Activated CD4-positive, alpha-beta T cell treated with anti-CD3 and anti-CD28 coated beads, Interleukin-2, amount 50 U/mL, for 24 hours (primary cell): Measurements from ENCODE around the gene ACTMAP.
A peak's percentile ranks its signal among the peaks of the same experiment; 100 is the strongest.
"Not testable (repeated sequence)": the region's sequence is repeated elsewhere in the genome, so short reads cannot be mapped to it uniquely, and the experiment has no call there.

ENCODE experiments used
- DNase-seq, 2 donors: peaks; one replicate each; pipeline ENCODE4 v3.0.0-alpha.2; 2020; ENCODE audit warnings: low read depth in 1 of 2, low spot score in 1 of 2

ACTMAP gene

DNA sequence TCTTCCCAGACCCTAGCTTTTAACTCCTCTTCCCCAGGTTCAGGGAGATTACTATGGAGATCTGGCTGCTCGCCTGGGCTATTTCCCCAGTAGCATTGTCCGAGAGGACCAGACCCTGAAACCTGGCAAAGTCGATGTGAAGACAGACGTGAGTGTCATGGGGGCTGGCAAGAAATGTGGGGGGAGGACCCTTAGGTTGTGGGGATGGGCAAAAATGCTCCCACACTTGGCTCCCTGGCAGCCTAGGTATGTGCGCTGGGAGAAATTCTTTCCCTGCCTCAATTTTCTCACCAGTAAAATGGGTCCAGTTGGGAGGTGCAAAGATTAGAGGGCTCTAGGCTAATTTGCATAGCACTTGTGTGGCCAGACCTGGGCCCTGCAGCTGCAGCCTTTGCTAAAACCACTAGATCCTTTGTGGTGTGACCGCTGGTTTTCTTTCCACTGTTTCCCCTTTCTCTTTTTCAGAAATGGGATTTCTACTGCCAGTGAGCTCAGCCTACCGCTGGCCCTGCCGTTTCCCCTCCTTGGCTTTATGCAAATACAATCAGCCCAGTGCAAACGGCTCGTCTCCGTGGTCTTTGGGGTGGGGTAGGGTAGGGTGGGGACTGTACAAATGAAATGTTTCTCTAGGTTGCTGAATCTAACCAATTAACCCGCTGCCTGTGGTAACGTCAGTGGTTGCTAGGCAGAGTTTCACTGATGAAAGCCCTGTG is 26.8 kb upstream of the ACTMAP start:
- DNase-seq, result peak; percentile 71 to 89

DNA sequence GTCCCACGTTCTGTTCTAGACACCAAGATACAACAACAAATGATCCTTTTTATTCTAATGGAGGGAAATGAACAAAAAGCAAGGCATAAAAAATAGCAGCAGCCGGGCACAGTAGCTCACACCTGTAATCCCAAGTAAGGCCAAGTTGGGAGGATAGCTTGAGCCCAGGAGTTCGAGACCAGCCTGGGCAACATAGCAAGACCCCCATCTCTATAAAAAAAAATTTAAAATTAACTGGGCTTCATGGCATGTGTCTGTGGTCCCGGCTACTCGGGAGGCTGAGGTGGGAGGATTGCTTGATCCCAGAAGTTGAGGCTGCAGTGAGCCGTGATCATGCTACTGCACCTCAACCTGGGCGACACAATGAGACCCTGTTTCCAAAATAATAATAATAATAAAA is 26.1 kb upstream of the ACTMAP start:
- no peak for DNase-seq

DNA sequence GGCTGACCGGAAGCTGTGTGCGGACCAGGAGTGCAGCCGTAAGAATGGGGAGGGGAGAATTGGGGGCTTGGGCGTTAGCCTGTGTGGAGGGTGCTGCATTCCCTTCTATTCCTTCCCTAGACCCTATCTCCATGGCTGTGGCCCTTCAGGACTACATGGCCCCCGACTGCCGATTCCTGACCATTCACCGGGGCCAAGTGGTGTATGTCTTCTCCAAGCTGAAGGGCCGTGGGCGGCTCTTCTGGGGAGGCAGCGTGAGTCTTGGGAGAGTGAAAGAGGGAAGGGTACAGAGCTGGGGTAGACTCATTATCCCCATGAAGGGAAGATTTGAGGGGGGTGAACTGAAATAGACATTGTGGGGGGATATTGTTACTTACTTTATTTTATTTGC is 25.4 kb upstream of the ACTMAP start:
- no peak for DNase-seq

DNA sequence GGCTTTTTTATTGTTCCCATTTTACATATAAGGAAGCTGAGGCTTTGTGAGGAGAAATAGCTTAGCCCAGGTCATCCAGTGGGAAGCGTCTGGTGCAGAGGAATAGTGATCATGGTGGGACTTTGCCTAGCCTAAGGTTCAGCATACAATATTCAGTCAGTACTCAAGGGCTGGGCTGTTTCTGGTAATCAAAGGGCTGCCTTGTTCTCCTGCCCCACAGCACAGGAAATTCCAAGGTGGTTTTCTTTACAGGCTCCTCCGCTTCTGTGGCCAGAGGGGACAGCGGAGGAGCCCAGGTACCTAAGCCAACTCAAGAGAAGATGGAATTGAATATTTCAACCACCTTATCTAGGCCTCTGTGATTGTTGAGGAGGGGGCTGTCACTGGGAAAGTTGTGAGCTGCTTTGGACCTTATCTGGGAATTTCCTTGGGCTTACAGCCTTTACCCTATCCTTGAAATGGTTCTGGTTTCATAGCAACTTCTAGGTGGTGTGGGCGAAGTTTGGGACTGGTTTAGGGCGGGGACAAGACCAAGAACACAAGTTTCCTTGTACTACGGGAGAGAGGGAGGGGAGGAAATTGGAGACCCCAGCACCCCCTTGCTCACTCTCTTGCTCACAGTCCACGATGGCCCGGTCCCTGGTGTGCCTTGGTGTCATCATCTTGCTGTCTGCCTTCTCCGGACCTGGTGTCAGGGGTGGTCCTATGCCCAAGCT is 24.8 kb upstream of the ACTMAP start, which contains the start of gene MIA:
MIA (plus strand) TSS at position 606 of the 716 bp plus-strand sequence; CDS start at position 628, 22 bp downstream.
- no peak for DNase-seq

DNA sequence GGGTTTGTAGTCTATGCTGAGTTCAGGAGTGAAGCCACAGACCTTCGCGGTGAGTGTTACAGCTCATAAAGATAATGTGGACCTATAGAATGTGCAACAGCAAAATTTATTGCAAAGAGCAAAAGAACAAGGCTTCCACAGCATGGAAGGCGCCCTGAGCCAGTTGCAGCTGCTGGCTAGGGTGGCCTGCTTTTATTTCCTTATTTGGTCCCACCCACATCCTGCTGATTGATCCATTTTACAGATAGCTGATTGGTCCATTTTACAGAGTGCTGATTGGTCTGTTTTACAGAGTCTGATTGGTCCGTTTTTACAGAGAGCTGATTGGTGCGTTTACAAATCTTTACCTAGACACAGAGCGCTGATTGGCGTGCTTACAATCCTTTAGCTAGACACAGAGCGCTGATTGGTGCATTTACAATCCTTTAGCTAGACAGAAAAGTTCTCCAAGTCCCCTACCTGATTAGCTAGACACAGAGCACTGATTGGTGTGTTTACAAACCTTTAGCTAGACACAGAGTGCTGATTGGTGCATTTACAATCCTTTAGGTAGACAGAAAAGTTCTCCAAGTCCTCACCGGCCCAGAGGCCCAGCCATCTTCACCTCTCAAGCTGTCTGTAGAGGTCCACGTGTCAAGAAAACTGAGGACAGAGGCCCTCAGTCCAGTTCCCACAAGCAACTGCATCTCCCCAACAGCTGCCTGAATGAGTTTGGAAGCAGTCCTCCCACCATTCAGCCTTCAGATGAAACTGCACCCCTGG is 21.0 kb upstream of the ACTMAP start:
- not testable (repeated sequence) for DNase-seq

DNA sequence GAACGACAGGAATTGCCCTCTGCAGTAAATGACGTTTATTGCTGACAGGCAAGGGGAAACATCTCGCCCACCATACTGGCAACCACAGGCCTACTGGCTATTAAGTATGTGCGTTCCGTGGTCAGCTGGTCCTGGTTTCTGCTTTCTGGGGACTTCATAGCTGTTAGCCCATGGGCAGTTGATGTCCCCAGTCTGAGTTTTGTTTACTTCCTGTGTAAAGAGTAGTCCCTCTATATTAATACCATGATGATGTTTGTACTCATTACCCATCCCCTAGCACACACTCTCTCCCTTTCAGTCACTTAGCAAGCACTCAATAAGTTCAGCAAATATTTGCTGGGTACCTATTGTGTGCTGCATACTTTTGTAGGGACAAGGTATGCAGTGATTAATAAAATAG is 18.6 kb upstream of the ACTMAP start:
- DNase-seq, result no peak

DNA sequence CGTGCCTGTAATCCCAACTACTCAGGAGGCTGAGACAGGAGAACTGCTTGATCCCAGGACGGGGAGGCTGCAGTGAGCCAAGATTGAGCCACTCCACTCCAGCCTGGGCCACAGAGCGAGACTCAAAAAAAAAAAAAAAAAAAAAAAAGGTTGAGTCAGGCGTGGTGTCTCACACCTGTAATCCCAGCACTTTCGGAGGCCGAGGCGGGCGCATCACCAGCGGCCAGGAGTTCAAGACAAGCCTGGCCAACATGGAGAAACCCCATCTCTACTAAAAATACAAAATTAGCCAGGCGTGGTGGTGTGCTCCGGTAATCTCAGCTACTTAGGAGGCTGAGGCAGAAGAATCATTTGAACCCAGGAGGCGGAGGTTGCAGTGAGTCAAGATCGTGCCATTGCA is 16.1 kb upstream of the ACTMAP start:
- DNase-seq, result not testable (repeated sequence)

DNA sequence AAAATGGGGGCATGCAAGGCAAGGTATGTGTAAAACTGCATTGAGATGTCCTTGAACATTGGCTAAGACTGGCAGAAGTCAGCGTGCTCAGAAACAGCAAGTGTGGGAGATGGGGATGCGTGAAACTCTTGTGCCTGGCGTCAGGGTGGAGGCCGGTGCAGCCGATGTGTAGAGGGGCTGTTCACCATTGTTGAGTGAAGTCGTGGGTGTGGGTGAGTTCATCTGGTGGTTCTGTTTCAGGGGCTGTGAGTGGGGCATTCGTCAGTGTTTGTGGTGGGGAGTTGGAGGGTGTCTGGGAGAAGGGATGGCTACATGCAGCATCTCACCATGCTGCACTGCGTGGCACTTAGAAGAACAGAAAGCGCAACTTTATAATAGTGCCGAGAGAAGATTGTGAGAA is 13.7 kb upstream of the ACTMAP start:
- no peak for DNase-seq

DNA sequence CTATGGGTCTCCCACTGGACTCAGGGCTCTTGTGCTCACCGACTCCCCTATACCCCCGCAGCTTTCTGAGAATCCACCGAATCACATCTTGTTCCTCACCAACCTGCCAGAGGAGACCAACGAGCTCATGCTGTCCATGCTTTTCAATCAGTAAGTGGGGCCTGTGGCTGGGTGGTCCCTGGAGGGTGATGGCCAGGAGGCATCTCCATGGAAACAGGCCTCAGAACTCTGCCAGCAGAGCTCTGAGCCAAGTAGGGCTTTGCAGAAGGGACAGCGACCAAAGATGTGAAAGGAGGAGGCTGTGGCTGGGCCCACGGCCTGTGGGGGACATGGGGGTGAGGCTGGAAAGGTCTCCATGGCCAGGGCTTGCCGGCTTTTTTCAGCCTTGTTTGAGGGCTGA is 13.2 kb upstream of the ACTMAP start:
- no peak for DNase-seq

DNA sequence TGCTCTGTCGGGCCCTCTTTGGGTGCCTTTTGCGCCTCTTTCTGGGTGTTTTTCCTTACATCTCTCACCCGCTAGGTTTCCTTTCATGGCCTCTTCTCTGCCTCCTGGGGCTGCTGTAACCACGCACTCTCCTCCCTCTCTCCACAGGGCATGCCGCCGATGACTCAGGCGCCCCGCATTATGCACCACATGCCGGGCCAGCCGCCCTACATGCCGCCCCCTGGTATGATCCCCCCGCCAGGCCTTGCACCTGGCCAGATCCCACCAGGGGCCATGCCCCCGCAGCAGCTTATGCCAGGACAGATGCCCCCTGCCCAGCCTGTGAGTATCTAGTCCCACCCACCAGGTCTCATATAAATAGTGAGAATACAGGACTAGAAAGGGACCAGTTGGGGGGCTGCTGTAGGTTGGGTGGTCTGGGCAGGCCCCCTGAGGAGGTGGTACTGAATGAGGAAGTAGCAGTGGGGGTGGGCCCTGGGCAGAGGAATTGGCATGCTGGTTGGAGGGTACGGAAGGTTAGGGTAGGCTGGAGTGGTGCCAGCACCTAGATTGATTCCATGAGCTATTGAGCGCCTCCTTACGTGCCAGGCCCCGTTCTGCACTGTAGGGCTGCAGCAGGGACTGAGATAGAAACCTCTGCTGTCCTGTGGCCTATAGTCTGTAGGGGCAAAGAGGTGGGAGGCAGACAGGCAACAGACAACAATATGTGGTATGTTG is 12.6 kb upstream of the ACTMAP start:
- no peak for DNase-seq

DNA sequence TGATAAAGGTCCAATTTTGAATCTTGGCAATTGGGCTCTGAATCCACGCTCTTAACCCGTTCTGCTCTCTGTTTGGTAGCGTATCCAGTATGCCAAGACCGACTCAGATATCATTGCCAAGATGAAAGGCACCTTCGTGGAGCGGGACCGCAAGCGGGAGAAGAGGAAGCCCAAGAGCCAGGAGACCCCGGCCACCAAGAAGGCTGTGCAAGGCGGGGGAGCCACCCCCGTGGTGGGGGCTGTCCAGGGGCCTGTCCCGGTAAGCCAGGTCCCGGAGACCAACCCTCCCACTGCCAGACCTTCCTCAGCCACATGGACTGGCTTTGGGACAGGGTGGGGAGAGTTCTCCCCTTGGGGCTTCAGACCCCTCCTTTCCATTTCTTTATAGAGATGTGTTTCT is 9.1 kb upstream of the ACTMAP start:
- DNase-seq, result no peak

DNA sequence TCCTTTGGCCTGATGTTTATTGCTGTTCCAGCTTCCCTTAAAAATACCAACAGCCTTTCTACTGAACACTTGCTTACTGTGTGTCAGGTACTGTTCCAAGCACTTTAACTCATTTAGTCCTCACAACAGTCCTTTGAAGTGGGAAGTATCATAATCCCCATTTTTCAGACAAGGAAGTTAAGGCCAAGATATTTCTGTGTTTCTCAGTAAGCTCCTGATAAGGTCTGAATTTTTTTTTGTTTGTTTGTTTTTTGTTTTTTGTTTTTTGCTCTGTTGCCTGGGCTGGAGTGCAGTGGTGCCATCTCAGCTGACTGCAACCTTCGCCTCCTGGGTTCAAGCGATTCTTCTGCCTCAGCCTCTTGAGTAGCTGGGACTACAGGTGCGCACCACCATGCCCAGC is 8.2 kb upstream of the ACTMAP start:
- no peak for DNase-seq

DNA sequence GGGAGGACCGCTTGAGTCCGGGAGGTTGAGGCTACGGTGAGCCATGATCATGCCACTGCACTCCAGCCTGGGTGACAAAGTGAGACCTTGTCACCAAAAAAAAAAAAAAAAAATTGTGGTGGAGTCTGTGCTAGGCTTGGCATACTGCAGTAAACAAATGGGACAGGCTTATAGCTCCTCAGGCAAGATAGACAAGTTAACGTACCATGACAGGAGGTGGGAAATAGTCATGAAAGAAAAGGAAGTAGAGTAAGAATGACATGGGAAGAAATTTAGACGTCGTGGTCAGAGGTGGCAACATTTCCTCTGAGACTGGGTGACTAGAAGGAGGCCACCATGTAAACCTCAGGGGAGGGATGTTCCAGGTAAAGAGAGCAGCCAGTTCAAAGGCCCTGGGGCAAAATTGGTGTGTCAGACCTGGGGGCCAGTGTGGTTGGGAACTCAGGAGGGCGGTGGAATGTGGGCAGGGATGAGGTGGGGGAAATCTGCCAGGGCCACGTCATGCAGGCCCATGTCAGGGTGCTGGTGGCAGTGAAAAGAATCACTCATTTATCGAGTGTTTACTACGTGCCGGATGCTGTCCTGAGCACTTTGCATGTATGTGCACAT is 6.3 kb upstream of the ACTMAP start:
- DNase-seq, result no peak

DNA sequence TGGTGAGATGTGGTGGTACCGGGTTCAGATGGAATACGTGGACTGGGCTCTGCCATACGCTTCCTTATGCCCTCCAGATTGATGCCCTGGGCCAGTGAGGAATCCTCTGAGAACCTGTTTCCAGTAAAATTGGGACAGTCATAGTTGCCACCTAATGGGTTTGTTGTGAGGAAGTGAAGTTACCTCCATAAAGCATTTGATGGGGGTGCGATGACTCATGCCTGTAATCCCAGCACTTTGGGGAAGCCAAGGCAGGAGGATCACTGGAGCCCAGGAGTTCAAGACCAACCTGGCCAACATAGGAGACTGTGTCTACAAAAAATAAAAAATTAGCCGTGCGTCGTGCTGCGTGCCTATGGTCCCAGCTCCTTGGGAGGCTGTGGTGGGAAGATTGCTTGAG is 5.5 kb upstream of the ACTMAP start:
- no peak for DNase-seq

DNA sequence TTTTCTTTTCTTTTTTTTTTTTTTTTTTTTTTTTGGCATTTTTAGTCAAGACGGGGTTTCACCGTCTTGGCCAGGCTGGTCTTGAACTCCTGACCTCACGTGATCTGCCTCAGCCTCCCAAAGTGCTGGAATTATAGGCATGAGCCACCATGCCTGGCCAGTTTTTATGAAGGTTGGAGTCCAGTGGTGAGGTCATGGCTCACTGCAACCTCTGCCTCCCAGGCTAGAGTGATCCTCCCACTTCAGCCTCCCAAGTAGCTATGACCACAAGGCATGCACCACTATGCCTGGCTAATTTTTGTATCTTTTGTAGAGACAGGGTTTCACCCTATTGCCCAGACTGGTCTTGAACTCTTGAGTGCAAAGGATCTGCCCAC is 5.0 kb upstream of the ACTMAP start:
- no peak for DNase-seq

DNA sequence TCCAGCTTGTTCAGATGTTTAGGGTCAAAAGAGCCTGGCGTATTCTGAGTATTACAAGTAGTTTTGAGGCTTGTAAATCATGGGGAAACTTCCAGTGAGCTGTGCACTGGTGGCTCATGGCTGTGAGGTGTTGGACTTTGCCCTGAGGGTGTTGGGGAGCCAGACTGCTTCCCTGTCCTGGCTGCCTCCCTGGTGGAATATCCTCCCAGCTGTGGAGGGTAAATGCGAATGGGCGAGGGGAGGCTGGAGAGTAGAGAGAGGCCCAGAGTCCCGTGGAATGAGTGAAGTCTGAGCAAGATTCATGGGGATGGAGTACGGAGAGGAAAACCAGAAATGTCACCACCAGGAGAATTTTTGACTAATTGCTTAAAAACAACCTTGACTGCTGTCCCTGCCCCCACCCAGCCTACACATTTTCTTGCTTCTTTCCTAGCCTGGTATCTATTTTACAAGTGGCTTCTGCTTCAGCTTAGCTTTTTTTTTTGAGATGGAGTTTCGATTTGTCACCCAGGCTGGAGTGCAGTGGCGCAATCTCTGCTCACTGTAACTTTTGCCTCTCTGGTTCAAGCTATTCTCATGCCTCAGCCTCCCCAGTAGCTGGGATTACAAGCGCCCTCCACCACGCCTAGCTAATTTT is 4.5 kb upstream of the ACTMAP start:
- DNase-seq, result peak; percentile 41 to 49

DNA sequence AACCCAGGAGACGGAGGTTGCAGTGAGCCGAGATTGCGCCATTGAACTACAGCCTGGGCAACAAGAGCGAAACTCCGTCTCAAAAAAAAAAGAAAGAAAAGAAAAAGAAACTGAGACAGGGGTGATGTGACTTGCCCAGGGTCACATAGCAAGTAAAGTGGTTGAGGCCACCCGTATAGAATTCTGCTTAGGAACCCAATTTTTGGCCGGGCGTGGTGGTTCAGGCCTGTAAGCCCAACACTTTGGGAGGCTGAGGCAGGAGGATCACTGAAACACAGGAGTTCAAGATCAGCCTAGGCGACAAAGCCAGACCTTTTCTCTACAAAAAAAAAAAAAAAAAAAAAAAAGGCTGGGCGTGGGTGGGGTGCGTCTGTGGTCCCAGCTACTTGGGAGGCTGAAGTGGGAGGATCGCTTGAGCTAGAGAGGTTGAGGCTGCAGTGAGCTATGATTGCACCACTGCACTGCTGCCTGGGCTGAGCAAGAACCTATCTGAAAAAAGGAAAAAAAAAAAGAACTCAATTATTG is 2.0 kb upstream of the ACTMAP start:
- DNase-seq, result no peak

DNA sequence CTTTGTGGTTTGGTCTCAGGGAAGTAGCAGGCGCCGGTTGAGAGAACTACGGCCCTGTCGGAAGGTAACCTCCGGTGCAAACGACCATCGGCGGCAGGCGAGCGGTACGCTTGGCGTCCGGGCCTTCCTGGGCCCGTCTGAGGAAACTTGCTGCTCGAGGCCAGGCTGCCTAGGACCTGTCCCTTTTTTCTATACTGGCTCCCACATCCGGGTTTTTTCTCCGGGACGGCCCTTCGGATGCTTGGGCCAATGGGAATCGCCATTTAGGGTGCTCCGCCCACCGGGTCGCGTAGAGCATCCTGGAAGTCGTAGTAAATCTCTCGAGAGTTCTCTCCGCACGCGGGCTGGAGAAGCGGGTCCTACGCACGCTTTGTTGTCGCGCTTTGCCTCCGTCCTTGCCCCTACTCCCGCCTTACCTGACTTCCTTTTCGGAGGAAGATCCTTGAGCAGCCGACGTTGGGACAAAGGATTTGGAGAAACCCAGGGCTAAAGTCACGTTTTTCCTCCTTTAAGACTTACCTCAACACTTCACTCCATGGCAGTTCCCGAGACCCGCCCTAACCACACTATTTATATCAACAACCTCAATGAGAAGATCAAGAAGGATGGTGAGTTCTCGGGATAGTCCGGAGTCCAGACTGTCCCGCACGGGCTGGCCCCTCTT is 729 bp upstream of the ACTMAP start, which contains the start of gene SNRPA:
SNRPA (plus strand) TSS at position 330 of the 664 bp plus-strand sequence; CDS start at position 536, 206 bp downstream.
- peak in 1 of 2 donors; percentile 97 for DNase-seq

DNA sequence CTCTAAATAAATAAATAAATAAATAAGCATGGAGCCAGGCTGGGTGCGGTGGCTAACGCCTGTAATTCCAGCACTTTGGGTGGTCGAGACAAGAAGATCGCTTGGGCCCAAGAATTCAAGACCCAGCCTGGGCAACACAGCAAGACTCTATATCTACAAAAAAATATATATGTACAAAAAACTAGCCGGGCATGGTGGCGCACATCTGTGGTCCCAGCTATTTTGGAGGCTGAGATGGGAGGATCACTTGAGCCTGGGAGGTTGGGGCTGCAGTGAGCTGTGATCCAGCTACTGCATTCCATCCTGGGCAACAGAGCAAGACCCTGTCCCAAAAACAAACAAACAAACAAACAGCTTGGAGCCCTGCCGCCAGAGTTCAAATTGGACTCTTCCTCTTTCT is 2.7 kb downstream of the ACTMAP start:
- no peak for DNase-seq

DNA sequence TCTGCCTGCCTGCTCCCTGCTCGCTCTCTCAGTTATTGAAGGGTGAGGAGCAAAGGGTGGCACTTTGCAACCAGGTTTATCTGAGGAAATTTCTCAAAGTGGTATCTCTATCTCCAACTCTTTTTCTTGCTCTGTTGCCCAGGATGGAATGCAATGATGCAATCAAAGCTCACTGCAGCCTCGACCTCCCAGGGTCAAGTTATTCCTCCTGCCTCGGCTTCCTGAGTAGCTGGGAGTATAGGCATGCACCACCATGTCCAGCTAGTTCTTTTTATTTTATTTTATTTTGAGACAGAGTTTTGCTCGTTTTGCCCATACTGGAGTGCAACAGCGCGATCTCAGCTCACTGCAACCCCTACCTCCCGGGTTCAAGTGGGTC is 4.9 kb downstream of the ACTMAP start:
- DNase-seq, result no peak
